WTC11 (cell line): ENCODE results near the gene CCR3. TPM values are rescaled to one million over a fixed set of nuclear protein-coding genes. Genes with fewer than 3 reads are reported as not detected.

Experiments used
- ATAC-seq: fragments of 200-7000 bp; cut with Tn5 transposase; 2 replicates; pipeline ENCODE4 v1.10.0; 2021; ENCODE audit warnings: mild to moderate bottlenecking, moderate library complexity
- CTCF ChIA-PET: fragments of 300-600 bp; sonication (Branson Sonifier 250); formaldehyde crosslinking; loops from one replicate; lab custom pipeline; 2021; ENCODE audit warnings: antibody characterized with exemption; lab: Charles Lee
- POLR2A ChIA-PET: fragments of 350-600 bp; sonication (Branson Sonifier 250); formaldehyde crosslinking; loops from one replicate; lab custom pipeline; 2021; ENCODE audit warnings: antibody characterized with exemption; lab: Charles Lee
- DNase-seq: peaks from one replicate; pipeline ENCODE4 v3.0.0; 2021; ENCODE audit warnings: low spot score
- H3K27ac Mint-ChIP-seq: 2 replicates; pipeline ENCODE4 v1.8.0; 2021; ENCODE audit warnings: mixed read lengths
- H3K27me3 Mint-ChIP-seq: 2 replicates; pipeline ENCODE4 v1.8.0; 2021; ENCODE audit warnings: low read depth, mild to moderate bottlenecking, moderate library complexity, mixed read lengths
- H3K36me3 Mint-ChIP-seq: 2 replicates; pipeline ENCODE4 v1.8.0; 2021; ENCODE audit warnings: mixed read lengths
- H3K4me1 Mint-ChIP-seq: 2 replicates; pipeline ENCODE4 v1.8.0; 2022; ENCODE audit warnings: mixed read lengths
- H3K4me3 Mint-ChIP-seq: 2 replicates; pipeline ENCODE4 v1.8.0; 2021; ENCODE audit warnings: mild to moderate bottlenecking, moderate library complexity, mixed read lengths
- H3K9me3 Mint-ChIP-seq: 2 replicates; pipeline ENCODE4 v1.8.0; 2021; ENCODE audit warnings: mixed read lengths
- EMX1 ChIP-seq: fragments of 250-450 bp; sonication (Bioruptor Pico); IDR thresholded peaks from 2 replicates; pipeline ENCODE4 v1.8.0; 2021; ENCODE audit warnings: mild to moderate bottlenecking
- KAT7 ChIP-seq: sonication (generic); formaldehyde crosslinking; IDR thresholded peaks from 2 replicates; pipeline ENCODE4 v1.8.1; 2023; ENCODE audit warnings: missing genetic modification reagents, mild to moderate bottlenecking, borderline replicate concordance
- NFYB ChIP-seq: sonication (generic); formaldehyde crosslinking; conservative IDR thresholded peaks from 2 replicates; pipeline ENCODE4 v1.8.0; 2022; ENCODE audit warnings: low read depth, missing genetic modification reagents
- NR3C1 ChIP-seq: sonication (generic); formaldehyde crosslinking; conservative IDR thresholded peaks from 2 replicates; pipeline ENCODE4 v1.8.1; 2023; ENCODE audit warnings: low read depth, mild to moderate bottlenecking, missing genetic modification reagents
- SMAD4 ChIP-seq: sonication (generic); formaldehyde crosslinking; IDR thresholded peaks from 2 replicates; pipeline ENCODE4 v1.8.0; 2022; ENCODE audit warnings: mild to moderate bottlenecking, missing genetic modification reagents
- SOX15 ChIP-seq: fragments of 250-450 bp; sonication (Bioruptor Pico); IDR thresholded peaks from 2 replicates; pipeline ENCODE4 v1.9.0; 2021; ENCODE audit warnings: mild to moderate bottlenecking
- TEAD1 ChIP-seq: sonication (generic); formaldehyde crosslinking; IDR thresholded peaks from 2 replicates; pipeline ENCODE4 v1.8.0; 2022; ENCODE audit warnings: mild to moderate bottlenecking, missing genetic modification reagents
- ZNF232 ChIP-seq: sonication (generic); formaldehyde crosslinking; IDR thresholded peaks from 2 replicates; pipeline ENCODE4 v1.8.0; 2022; ENCODE audit warnings: mild to moderate bottlenecking, missing genetic modification reagents
- ZNF423 ChIP-seq: fragments of 250-450 bp; sonication (Bioruptor Pico); IDR thresholded peaks from 2 replicates; pipeline ENCODE4 v2.1.2; 2022; ENCODE audit warnings: mild to moderate bottlenecking, moderate library complexity
- total RNA-seq: library from RNA; stranded (reverse); gene quantifications from 3 replicates; pipeline ENCODE4 v1.2.3, GENCODE V29; 2021
- TF ChIP-seq, protein P1 (sequence below): sonication (generic); formaldehyde crosslinking; IDR thresholded peaks from 2 replicates; pipeline ENCODE4 v1.8.1; 2023; ENCODE audit warnings: mild to moderate bottlenecking, missing genetic modification reagents
- TF ChIP-seq, protein P2 (sequence below): sonication (generic); formaldehyde crosslinking; IDR thresholded peaks from 2 replicates; pipeline ENCODE4 v1.8.0; 2022; ENCODE audit warnings: mild to moderate bottlenecking, missing genetic modification reagents
- TF ChIP-seq, protein P3 (sequence below): fragments of 250-450 bp; sonication (Bioruptor Pico); IDR thresholded peaks from 2 replicates; pipeline ENCODE4 v1.9.0; 2021; ENCODE audit warnings: mild to moderate bottlenecking
- TF ChIP-seq, protein P4 (sequence below): sonication (generic); formaldehyde crosslinking; IDR thresholded peaks from 2 replicates; pipeline ENCODE4 v1.8.1; 2023; ENCODE audit warnings: mild to moderate bottlenecking, missing genetic modification reagents, moderate library complexity
- TF ChIP-seq, protein P5 (sequence below): sonication (generic); formaldehyde crosslinking; IDR thresholded peaks from 2 replicates; pipeline ENCODE4 v1.8.1; 2023; ENCODE audit warnings: mild to moderate bottlenecking, missing genetic modification reagents, borderline replicate concordance
- TF ChIP-seq, protein P6 (sequence below): fragments of 250-450 bp; sonication (Bioruptor Pico); IDR thresholded peaks from 2 replicates; pipeline ENCODE4 v1.9.0; 2021; ENCODE audit warnings: mild to moderate bottlenecking, borderline replicate concordance
- TF ChIP-seq, protein P7 (sequence below): fragments of 250-450 bp; sonication (Bioruptor Pico); IDR thresholded peaks from 2 replicates; pipeline ENCODE4 v2.1.2; 2022; ENCODE audit warnings: mild to moderate bottlenecking, moderate library complexity

CCR3 gene
- total RNA-seq, 1 experiment from 2014 or later: not detected

DNA sequence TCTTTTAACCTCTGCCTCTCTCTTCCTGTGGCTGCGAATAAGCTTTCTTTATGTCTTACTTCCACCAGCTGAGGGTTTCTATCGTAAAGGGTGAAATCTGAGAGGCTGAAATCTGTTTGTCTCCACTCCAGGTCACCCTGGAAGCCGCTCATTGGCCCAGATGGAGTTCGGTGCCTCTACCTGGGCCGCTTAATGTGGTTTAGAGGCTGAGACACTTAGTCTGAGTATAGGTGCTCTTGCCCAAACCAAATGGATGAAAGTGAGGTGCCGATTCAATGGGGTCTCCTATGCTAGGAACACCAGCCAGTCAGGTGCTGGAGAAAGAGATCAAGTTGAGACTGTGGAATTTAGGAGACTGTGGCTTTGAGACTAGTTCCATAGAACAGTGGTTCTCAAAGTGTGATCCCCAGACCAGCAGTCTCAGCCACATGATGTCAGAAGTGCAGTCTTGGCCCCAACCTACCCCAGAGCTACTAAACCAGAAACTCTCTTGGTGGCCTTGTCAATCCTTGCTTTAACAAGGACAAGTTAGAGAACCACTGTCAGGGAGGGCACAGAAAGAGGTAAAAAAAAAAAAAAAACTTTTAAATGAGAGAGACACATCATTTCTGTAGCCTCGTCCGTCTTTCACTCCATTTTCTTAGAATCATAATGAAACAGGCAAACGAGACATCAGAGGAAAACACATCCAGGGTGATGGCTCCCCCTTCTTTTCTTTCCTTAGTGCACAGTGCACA, 56.8 kb downstream of the CCR3 start:
- CTCF ChIA-PET: interaction anchor here (0.6 to 1.0 kb wide), 5 partner anchors 23 to 1880 kb away, joined by 3 to 6 read pairs (median 3); no protein-coding TSS in a partner anchor
- POLR2A ChIA-PET: no interaction called here
- ATAC-seq: no peak
- no peak overlapping the region for H3K4me3 Mint-ChIP-seq
- no peaks in the 10 kb centered on the region for H3K27me3 Mint-ChIP-seq
- TF ChIP-seq NFYB (CRISPR knock-in tag) (no peak), EMX1 (CRISPR knock-in tag) (no peak), ZNF423 (CRISPR knock-in tag) (no peak), TEAD1 (CRISPR knock-in tag) (no peak)
- TF ChIP-seq, protein P1, sequence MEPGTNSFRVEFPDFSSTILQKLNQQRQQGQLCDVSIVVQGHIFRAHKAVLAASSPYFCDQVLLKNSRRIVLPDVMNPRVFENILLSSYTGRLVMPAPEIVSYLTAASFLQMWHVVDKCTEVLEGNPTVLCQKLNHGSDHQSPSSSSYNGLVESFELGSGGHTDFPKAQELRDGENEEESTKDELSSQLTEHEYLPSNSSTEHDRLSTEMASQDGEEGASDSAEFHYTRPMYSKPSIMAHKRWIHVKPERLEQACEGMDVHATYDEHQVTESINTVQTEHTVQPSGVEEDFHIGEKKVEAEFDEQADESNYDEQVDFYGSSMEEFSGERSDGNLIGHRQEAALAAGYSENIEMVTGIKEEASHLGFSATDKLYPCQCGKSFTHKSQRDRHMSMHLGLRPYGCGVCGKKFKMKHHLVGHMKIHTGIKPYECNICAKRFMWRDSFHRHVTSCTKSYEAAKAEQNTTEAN: no peak
- TF ChIP-seq, protein P2, sequence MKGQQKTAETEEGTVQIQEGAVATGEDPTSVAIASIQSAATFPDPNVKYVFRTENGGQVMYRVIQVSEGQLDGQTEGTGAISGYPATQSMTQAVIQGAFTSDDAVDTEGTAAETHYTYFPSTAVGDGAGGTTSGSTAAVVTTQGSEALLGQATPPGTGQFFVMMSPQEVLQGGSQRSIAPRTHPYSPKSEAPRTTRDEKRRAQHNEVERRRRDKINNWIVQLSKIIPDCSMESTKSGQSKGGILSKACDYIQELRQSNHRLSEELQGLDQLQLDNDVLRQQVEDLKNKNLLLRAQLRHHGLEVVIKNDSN (CRISPR knock-in tag): no peak
- TF ChIP-seq, all 79 proteins: peak for 0
- H3K36me3 Mint-ChIP-seq: no peaks in the 10 kb centered on the region
- H3K4me1 Mint-ChIP-seq: no peaks in the 10 kb centered on the region
- no peak for DNase-seq
- H3K27ac Mint-ChIP-seq: no peak overlapping the region
- H3K9me3 Mint-ChIP-seq: no peaks in the 10 kb centered on the region

DNA sequence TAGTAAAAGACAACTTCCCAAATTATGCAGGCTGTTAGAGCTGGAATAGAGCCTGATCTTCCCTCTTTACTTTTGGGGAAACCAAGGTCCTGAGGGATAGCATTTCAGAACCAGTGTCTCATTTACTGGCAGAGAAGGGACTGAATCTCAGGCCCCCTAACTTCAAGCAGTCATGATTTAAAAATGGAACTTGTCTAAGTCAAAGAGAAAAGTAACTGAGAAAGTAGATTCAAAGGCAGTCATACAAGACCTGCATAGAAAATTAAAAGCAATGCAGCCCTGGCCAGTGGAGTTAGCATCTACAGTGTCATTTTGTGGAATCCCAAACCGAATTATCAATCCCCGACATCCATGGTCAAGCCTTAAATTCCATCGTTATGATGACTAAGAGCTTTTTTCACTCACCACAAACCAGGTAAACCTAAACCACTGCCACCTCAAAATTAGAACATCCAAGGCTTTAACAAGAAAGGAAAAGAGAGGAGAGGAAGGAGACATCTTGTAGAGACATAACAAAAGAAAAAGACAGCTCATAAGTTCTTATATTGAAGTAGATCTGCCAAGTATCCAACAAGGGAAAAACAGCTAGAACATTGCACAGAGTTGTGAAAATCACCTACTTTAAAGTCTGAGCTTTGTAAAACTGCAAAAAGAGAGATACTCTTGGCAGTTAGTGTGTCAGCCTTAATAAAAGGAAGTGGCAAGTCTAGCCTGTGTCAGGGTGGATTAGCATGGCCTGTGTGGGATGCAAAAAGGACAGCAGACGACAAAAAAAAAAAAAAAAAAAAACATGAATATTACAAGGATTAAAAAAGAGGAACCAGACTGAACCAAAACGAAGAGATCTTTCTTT, 57.6 kb downstream of the CCR3 start:
- no peak for ATAC-seq
- POLR2A ChIA-PET: no interaction called here
- Mint-ChIP-seq H3K27me3 (no peaks in the 10 kb centered on the region), H3K4me1 (no peaks in the 10 kb centered on the region), H3K36me3 (no peaks in the 10 kb centered on the region), H3K27ac (no peak overlapping the region), H3K4me3 (no peak overlapping the region), H3K9me3 (no peaks in the 10 kb centered on the region)
- TF ChIP-seq ZNF232 (CRISPR knock-in tag) (no peak), NFYB (CRISPR knock-in tag) (no peak), NR3C1 (CRISPR knock-in tag) (no peak), KAT7 (CRISPR knock-in tag) (no peak)
- CTCF ChIA-PET: interaction anchor here (0.6 kb wide), 1 partner anchor 105 kb away, joined by 6 read pairs; no protein-coding TSS in a partner anchor
- no peak for DNase-seq

DNA sequence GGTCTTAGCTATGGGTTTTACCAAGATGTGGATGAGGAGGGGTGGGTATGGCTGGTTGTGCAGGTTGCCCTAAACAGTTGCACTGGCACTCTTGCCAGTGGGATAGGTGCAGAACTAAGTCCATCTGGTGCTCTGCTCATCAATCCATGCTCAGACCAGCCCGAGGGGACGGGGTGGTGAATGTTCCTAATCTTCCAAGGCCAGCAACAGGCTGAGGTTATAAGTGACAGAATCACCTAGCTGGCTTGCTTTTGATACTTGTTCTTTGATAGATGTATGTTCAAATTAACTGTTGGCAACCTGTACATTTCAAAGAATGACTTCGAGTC, 58.2 kb downstream of the CCR3 start:
- no peak overlapping the region for H3K27ac Mint-ChIP-seq
- no peak for ATAC-seq
- no peak overlapping the region for H3K4me3 Mint-ChIP-seq
- H3K27me3 Mint-ChIP-seq: no peaks in the 10 kb centered on the region
- ChIA-PET CTCF (no interaction called here), POLR2A (no interaction called here)
- no peaks in the 10 kb centered on the region for H3K9me3 Mint-ChIP-seq
- no peaks in the 10 kb centered on the region for H3K36me3 Mint-ChIP-seq
- DNase-seq: no peak
- H3K4me1 Mint-ChIP-seq: no peaks in the 10 kb centered on the region
- TF ChIP-seq, protein P3, sequence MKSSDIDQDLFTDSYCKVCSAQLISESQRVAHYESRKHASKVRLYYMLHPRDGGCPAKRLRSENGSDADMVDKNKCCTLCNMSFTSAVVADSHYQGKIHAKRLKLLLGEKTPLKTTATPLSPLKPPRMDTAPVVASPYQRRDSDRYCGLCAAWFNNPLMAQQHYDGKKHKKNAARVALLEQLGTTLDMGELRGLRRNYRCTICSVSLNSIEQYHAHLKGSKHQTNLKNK: no peak
- TF ChIP-seq, protein P4, sequence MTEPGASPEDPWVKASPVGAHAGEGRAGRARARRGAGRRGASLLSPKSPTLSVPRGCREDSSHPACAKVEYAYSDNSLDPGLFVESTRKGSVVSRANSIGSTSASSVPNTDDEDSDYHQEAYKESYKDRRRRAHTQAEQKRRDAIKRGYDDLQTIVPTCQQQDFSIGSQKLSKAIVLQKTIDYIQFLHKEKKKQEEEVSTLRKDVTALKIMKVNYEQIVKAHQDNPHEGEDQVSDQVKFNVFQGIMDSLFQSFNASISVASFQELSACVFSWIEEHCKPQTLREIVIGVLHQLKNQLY (CRISPR knock-in tag): no peak
- TF ChIP-seq, protein P5, sequence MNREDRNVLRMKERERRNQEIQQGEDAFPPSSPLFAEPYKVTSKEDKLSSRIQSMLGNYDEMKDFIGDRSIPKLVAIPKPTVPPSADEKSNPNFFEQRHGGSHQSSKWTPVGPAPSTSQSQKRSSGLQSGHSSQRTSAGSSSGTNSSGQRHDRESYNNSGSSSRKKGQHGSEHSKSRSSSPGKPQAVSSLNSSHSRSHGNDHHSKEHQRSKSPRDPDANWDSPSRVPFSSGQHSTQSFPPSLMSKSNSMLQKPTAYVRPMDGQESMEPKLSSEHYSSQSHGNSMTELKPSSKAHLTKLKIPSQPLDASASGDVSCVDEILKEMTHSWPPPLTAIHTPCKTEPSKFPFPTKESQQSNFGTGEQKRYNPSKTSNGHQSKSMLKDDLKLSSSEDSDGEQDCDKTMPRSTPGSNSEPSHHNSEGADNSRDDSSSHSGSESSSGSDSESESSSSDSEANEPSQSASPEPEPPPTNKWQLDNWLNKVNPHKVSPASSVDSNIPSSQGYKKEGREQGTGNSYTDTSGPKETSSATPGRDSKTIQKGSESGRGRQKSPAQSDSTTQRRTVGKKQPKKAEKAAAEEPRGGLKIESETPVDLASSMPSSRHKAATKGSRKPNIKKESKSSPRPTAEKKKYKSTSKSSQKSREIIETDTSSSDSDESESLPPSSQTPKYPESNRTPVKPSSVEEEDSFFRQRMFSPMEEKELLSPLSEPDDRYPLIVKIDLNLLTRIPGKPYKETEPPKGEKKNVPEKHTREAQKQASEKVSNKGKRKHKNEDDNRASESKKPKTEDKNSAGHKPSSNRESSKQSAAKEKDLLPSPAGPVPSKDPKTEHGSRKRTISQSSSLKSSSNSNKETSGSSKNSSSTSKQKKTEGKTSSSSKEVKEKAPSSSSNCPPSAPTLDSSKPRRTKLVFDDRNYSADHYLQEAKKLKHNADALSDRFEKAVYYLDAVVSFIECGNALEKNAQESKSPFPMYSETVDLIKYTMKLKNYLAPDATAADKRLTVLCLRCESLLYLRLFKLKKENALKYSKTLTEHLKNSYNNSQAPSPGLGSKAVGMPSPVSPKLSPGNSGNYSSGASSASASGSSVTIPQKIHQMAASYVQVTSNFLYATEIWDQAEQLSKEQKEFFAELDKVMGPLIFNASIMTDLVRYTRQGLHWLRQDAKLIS: no peak
- TF ChIP-seq, protein P6, sequence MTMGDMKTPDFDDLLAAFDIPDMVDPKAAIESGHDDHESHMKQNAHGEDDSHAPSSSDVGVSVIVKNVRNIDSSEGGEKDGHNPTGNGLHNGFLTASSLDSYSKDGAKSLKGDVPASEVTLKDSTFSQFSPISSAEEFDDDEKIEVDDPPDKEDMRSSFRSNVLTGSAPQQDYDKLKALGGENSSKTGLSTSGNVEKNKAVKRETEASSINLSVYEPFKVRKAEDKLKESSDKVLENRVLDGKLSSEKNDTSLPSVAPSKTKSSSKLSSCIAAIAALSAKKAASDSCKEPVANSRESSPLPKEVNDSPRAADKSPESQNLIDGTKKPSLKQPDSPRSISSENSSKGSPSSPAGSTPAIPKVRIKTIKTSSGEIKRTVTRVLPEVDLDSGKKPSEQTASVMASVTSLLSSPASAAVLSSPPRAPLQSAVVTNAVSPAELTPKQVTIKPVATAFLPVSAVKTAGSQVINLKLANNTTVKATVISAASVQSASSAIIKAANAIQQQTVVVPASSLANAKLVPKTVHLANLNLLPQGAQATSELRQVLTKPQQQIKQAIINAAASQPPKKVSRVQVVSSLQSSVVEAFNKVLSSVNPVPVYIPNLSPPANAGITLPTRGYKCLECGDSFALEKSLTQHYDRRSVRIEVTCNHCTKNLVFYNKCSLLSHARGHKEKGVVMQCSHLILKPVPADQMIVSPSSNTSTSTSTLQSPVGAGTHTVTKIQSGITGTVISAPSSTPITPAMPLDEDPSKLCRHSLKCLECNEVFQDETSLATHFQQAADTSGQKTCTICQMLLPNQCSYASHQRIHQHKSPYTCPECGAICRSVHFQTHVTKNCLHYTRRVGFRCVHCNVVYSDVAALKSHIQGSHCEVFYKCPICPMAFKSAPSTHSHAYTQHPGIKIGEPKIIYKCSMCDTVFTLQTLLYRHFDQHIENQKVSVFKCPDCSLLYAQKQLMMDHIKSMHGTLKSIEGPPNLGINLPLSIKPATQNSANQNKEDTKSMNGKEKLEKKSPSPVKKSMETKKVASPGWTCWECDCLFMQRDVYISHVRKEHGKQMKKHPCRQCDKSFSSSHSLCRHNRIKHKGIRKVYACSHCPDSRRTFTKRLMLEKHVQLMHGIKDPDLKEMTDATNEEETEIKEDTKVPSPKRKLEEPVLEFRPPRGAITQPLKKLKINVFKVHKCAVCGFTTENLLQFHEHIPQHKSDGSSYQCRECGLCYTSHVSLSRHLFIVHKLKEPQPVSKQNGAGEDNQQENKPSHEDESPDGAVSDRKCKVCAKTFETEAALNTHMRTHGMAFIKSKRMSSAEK: no peak
- TF ChIP-seq, protein P7, sequence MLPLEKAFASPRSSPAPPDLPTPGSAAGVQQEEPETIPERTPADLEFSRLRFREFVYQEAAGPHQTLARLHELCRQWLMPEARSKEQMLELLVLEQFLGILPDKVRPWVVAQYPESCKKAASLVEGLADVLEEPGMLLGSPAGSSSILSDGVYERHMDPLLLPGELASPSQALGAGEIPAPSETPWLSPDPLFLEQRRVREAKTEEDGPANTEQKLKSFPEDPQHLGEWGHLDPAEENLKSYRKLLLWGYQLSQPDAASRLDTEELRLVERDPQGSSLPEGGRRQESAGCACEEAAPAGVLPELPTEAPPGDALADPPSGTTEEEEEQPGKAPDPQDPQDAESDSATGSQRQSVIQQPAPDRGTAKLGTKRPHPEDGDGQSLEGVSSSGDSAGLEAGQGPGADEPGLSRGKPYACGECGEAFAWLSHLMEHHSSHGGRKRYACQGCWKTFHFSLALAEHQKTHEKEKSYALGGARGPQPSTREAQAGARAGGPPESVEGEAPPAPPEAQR (CRISPR knock-in tag): no peak
- no peak for TF ChIP-seq SMAD4 (CRISPR knock-in tag)
- no peak for TF ChIP-seq SOX15 (CRISPR knock-in tag)
